Mesenteric fat pad (tissue), 1 donor: ENCODE measurements around the gene TCEAL4. TPM values are rescaled to one million over a fixed set of nuclear protein-coding genes. Genes with fewer than 3 reads are reported as not detected.

ENCODE experiments used
- DNase-seq: peaks from one replicate; pipeline ENCODE4 v3.0.0-alpha.2; 2020; ENCODE audit warnings: low spot score
- long read RNA-seq: library from polyadenylated mRNA; unstranded; transcript quantifications from one replicate; pipeline ENCODE4 v2.0.0, GENCODE V29; 2020
- total RNA-seq: library from RNA; stranded (reverse); fragmentation: NEBNext Ultra II Directional; extraction: Animal tissue kit (Norgen Biotek cat#: 25700); gene quantifications from one replicate; pipeline ENCODE4 v1.2.1, GENCODE V29; 2021
- donor health status: DM: yes; HTN: yes; CAD: no.

TCEAL4 gene
- 68.1 TPM for total RNA-seq
- long read RNA-seq, transcript TCEAL4-208 (3 exons, 1,273 nt) = major isoform, 33 of 46 reads
- long read RNA-seq, transcript TCEAL4-212 (3 exons, 1,008 nt) = minor isoform, 5 of 46 reads
- long read RNA-seq, partial matches to known transcripts = 0 of 46 reads
- long read RNA-seq, other reads (novel, unspliced or antisense) = 3 of 46 reads

GRCh38 chrX:103585411-103586313, at the start of gene TCEAL4:
Gene TCEAL4 (plus strand): TSS chrX:103585515. CDS start chrX:103586676, 1,161 bp downstream.
- peak; percentile 90 for DNase-seq

- no peak for DNase-seq
These were observed 49.2 kb upstream of the TCEAL4 start for GRCh38 chrX:103536071-103536470.

- DNase-seq = no peak
These were observed 48.6 kb upstream of the TCEAL4 start for GRCh38 chrX:103536732-103537131.

- no peak for DNase-seq
These were observed 47.4 kb upstream of the TCEAL4 start for GRCh38 chrX:103537871-103538387.

GRCh38 chrX:103538728-103539127, 46.6 kb upstream of the TCEAL4 start:
- no peak for DNase-seq

- no peak for DNase-seq
These were observed 45.6 kb upstream of the TCEAL4 start for GRCh38 chrX:103539695-103540094.

- DNase-seq = no peak
These were observed 45.2 kb upstream of the TCEAL4 start for GRCh38 chrX:103540145-103540544.

GRCh38 chrX:103549916-103550315, 35.4 kb upstream of the TCEAL4 start:
- no peak for DNase-seq

- DNase-seq = no peak
These were observed 34.8 kb upstream of the TCEAL4 start for GRCh38 chrX:103550415-103551051.

- no peak for DNase-seq
These were observed 33.1 kb upstream of the TCEAL4 start for GRCh38 chrX:103552236-103552635.

GRCh38 chrX:103554687-103555424, 30.5 kb upstream of the TCEAL4 start:
- DNase-seq = no peak

- DNase-seq = no peak
These were observed 28.2 kb upstream of the TCEAL4 start for GRCh38 chrX:103556963-103557612.

- no peak for DNase-seq
These were observed 25.1 kb upstream of the TCEAL4 start for GRCh38 chrX:103560256-103560655.

GRCh38 chrX:103562801-103563200, 22.5 kb upstream of the TCEAL4 start:
- DNase-seq = no peak

GRCh38 chrX:103565197-103565596, 20.1 kb upstream of the TCEAL4 start:
- DNase-seq = no peak

GRCh38 chrX:103565752-103566151, 19.6 kb upstream of the TCEAL4 start:
- DNase-seq = no peak

GRCh38 chrX:103571121-103571520, 14.2 kb upstream of the TCEAL4 start:
- no peak for DNase-seq

- DNase-seq = no peak
These were observed 13.6 kb upstream of the TCEAL4 start for GRCh38 chrX:103571726-103572125.

- DNase-seq = no peak
These were observed 12.1 kb upstream of the TCEAL4 start for GRCh38 chrX:103573202-103573601.

GRCh38 chrX:103584596-103584995, 719 bp upstream of the TCEAL4 start:
- DNase-seq = no peak

- DNase-seq = no peak
These were observed 965 bp downstream of the TCEAL4 start for GRCh38 chrX:103586314-103586646.
